AG10803 (cell line): ENCODE results near the gene NCOR1.
"Not testable (repeated sequence)": the region's sequence is repeated elsewhere in the genome, so short reads cannot be mapped to it uniquely, and the experiment has no call there.

Experiments used
- DNase-seq: peaks from one replicate; pipeline ENCODE4 v3.0.0; 2010; ENCODE audit warnings: low read depth
- H3K4me3 ChIP-seq: 2 replicates; pipeline ENCODE4 v1.5.1; 2011; ENCODE audit warnings: mild to moderate bottlenecking, low read length, control low read depth
- TF ChIP-seq, protein P1 (sequence below): conservative IDR thresholded peaks from 2 replicates; pipeline ENCODE4 v1.5.1; 2011; ENCODE audit warnings: mild to moderate bottlenecking, low read length, control low read depth, inconsistent platforms

Gene NCOR1

DNA sequence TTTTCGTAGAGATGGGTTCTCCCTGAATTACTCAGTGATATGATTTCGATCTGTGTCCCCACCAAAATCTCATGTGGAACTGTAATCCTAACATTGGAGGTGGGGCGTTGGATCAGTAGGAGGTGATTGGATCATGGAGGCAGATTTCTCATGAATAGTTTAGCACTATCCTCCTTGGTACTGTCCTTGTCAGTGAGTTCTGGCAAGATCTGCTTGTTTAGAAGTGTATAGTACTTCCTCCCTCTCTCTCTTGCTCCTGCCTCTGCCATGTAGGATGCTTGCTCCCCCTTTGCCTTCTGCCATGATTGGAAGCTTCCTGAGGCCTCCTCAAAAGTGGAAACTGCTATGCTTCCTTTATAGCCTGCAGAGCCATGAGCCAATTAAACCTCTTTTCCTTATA, 24.6 kb upstream of the NCOR1 start:
- no peak overlapping the region for H3K4me3 ChIP-seq
- DNase-seq: no peak
- TF ChIP-seq, protein P1, sequence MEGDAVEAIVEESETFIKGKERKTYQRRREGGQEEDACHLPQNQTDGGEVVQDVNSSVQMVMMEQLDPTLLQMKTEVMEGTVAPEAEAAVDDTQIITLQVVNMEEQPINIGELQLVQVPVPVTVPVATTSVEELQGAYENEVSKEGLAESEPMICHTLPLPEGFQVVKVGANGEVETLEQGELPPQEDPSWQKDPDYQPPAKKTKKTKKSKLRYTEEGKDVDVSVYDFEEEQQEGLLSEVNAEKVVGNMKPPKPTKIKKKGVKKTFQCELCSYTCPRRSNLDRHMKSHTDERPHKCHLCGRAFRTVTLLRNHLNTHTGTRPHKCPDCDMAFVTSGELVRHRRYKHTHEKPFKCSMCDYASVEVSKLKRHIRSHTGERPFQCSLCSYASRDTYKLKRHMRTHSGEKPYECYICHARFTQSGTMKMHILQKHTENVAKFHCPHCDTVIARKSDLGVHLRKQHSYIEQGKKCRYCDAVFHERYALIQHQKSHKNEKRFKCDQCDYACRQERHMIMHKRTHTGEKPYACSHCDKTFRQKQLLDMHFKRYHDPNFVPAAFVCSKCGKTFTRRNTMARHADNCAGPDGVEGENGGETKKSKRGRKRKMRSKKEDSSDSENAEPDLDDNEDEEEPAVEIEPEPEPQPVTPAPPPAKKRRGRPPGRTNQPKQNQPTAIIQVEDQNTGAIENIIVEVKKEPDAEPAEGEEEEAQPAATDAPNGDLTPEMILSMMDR: no peak

DNA sequence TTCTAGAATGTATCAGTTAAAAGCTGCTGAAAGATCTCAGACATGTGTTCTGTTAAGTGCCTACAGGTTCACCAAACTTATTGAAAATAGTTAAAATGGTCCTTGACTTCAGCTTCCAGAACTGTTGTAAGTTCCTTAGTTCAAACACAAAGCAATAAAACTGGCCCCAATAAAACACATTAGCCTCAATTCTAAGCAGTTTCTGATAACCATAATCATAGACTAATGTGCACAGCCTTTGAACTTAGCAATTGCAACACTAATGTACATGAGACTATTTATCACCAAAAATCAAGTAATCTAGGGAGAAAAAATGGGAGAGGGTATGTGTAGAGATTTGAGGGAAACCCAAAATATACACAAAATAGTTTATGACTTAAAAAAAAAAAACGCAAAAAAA, 17.1 kb upstream of the NCOR1 start:
- TF ChIP-seq, protein P1: no peak
- no peak overlapping the region for H3K4me3 ChIP-seq
- no peak for DNase-seq

DNA sequence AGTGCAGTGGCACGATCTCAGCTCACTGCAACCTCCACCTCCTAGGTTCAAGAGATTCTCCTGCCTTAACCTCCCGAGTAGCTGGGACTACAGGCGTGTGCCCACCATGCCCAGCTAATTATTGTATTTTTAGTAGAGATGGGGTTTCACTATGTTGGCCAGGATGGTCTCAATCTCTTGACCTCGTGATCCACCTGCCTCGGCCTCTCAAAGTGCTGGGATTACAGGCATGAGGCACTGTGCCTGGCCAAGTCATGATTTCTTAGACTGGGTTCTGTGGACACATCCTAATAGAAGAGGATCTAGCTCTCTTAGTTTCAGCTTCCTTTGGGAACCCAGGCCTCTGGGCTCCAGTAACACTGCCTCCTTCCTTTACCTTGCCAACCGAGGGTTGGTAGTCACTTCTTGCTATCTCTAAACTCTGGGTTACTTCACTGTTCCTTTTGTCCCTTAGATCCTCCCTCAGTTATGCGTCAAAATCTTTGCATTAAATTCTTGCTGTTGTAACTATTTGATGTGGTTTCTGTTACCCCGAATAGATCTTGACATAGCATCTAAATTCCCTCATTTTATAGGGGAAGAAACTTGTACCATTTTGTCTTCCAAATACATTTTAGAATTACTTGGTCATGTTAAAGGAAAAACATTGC, 14.7 kb upstream of the NCOR1 start:
- DNase-seq, H3K4me3 ChIP-seq: not testable (repeated sequence)

DNA sequence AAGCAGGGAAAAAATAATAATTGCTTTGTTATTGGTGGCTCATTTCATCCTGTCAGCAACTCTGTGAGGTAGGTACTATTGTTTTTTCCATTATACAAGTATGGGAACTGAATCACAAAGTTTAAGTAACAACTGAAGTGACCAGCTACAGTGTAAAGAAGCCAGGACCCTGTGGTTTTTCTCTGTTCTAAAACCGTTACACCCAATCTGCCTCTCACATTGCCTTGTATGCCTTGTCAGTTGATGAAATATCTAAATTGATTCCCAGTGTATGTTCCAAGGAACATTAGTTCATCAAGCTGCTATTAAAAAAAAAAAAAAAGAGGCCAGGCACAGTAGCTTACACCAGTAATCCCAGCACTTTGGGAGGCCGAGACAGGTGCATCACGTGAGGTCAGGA, 7.1 kb upstream of the NCOR1 start:
- no peak for DNase-seq
- no peak overlapping the region for H3K4me3 ChIP-seq
- TF ChIP-seq, protein P1: no peak

DNA sequence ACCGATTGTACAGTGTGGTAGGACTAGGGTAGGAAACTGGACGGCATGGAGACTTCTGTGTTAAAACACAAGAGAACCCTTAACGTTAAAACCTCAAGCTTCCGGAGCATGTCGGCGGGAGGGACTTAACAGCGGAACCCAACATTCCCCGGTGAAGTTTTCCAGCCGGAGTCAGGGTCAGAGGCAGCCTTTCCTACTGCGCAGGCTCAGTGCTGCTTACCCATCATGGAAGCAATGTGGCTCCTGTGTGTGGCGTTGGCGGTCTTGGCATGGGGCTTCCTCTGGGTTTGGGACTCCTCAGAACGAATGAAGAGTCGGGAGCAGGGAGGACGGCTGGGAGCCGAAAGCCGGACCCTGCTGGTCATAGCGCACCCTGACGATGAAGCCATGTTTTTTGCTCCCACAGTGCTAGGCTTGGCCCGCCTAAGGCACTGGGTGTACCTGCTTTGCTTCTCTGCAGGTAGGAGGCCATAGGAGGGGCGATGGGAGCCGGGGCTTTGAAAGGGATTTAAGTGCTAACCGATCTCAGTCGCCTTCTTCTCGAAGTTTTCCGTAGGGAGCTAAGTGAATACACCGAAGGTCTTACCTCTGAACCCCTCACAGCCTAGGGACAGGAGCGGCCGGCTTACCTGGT, 1.8 kb upstream of the NCOR1 start, which contains the start of gene PIGL:
Gene PIGL, plus strand, starts transcription at position 209 of the 634 bp plus-strand sequence. Its CDS starts 17 bp downstream, at position 226.
- H3K4me3 ChIP-seq: peak within 1 kb of the TSS; percentile 94
- TF ChIP-seq, protein P1: 0 out of 2 replicates have a peak, but pooled peaks have one; percentile 6
- DNase-seq: peak; percentile 95

DNA sequence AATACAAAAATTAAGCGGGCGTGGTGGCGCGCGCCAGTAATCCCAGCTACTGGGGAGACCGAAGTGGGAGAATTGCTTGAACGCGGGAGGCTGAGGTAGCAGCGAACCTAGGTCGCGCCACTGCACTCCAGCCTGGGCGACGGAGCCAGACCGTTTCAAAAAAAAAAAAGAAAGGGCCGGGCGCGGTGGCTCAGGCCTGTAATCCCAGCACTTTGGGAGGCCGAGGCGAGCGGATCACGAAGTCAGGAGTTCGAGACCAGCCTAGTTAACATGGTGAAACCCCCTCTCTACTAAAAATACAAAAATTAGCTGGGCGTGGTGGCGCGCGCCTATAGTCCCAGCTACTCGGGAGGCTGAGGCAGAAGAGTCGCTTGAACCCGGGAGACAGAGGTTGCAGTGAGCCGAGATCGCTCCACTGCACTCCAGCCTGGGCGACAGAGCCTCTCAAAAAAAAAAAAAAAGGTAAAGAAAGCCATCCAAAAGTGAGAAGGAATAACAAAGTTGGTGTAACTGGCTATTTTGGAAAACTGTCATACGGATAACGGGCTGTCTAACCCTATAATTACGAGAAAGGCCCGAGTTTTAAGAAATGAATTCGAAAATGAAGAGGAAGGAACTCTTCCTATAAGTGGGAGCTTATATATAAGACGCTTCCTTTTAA, 1.1 kb upstream of the NCOR1 start:
- DNase-seq: not testable (repeated sequence)
- peak overlapping the region; percentile 94 for H3K4me3 ChIP-seq

DNA sequence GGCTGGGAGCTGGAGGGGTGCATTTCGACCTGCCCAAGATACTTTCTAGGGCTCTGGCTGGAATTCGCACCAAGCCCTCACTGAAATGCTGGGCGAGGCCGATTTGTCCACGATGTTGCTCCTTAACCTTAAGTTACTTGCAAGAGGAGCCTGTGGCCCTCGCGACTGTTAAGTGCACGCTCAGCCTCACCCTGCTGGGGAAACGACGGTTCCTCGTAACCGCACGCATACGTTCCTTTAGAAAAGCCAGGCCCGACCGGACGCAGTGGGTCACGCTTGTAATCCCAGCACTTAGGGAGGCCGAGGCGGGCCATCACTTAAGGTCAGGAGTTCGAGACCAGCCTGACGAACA, 607 bp upstream of the NCOR1 start:
- peak overlapping the region; percentile 82 for H3K4me3 ChIP-seq
- TF ChIP-seq, protein P1: no peak
- DNase-seq: peak; percentile 52

DNA sequence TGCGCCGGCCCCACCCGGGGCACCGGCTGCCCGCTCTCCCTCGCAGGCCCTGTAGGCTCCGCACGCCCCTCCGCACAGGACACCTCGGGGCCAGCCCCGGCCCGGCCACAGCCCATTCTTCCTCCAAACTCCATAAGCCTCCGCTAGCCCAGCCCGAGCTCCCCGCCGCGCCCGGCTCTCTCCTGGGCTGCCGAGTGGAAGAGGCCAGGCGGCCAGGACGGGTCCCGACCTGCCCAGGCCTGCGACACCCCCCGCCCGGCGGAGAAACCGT, 397 bp downstream of the NCOR1 start:
- TF ChIP-seq, protein P1: no peak
- DNase-seq: peak; percentile 13
- H3K4me3 ChIP-seq: peak overlapping the region; percentile 82
